H7 (cell line): ENCODE measurements around the gene ZNF385B. TPM values are rescaled to one million over a fixed set of nuclear protein-coding genes. Genes with fewer than 3 reads are reported as not detected.

Source experiments
- DNase-seq: peaks from one replicate; pipeline ENCODE4 v3.0.0; 2012
- H3K27me3 ChIP-seq: 2 replicates; pipeline ENCODE4 v1.6.0; 2011; ENCODE audit warnings: mild to moderate bottlenecking, low read length; ENCODE audit not compliant: control insufficient read depth, insufficient read depth
- H3K36me3 ChIP-seq: replicated peaks from 2 replicates; pipeline ENCODE4 v1.5.1; 2011; ENCODE audit warnings: low read length; ENCODE audit not compliant: control insufficient read depth, insufficient read depth
- H3K4me3 ChIP-seq: 2 replicates; pipeline ENCODE4 v1.5.1; 2011; ENCODE audit warnings: low read depth, mild to moderate bottlenecking, control low read depth, low read length, moderate library complexity; ENCODE audit not compliant: insufficient read depth
- total RNA-seq: library from RNA; depleted of rRNA; stranded (reverse); fragments of >200 nt; shearing (Covaris generic); gene quantifications from 2 replicates; pipeline ENCODE4 v1.2.3, GENCODE V29; 2014

Gene ZNF385B
- total RNA-seq, 1 experiment from 2014 or later = 0.90 TPM

DNA sequence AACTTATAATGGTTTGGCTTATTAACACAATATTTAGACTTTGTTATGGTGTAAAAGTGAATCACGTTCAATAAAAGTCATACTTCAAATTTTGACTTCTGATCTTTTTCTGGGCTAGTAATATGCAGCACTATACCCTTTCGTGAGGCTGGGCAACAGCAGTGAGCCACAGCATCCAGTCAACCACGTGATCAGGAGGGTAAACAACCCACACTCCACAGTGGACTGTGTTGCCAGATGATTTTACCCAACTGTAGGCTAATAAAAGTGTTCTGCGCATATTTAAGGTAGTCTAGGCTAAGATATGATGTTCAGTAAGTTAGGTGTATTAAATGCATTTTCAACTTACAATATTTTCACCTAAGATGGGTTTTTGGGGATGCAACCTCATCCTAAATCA lies 148.6 kb downstream of the ZNF385B start:
- Histone ChIP-seq H3K36me3 (no peaks in the 10 kb centered on the region), H3K4me3 (no peak overlapping the region), H3K27me3 (no peaks in the 10 kb centered on the region)
- DNase-seq = no peak

DNA sequence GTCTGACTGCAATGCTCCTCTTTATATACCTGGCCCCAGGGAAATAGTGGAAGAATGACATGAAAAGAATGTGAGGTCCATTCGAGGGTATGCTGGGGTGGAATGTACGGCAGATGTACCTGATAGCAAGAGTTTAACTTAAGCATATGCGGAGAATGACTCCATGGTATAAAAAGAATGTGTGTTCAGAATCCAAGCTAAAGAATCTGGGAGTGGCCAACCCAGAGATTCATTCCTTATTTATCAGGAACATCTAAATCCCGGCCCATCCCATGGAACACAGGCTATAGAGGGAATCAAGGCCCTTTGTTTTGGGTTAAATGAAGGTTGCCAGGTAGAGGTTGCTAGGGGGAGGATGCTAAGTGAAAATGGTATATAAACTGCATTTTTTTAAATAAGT lies 150.0 kb downstream of the ZNF385B start:
- DNase-seq = no peak
- H3K4me3 ChIP-seq = no peak overlapping the region
- no peaks in the 10 kb centered on the region for H3K36me3 ChIP-seq
- H3K27me3 ChIP-seq = no peaks in the 10 kb centered on the region

DNA sequence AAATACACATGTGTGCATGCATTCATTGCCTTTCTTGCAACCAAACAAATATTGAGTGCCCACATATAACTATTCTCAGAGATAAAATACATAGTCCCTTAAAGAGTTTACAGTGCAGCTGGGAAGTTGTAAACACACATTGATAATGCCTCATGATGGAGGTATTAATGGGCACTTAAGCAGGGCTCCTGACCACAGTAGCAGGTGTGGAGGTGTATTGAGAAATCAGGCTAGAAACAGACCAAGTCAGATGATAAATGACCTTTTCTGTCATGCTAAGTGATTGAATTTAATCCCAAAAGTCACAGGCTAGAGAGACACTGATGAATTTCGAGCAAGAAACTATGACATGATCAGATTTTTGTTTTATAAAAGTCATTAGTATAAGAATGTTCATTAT lies 157.7 kb downstream of the ZNF385B start:
- Histone ChIP-seq H3K36me3 (no peaks in the 10 kb centered on the region), H3K27me3 (no peaks in the 10 kb centered on the region), H3K4me3 (no peak overlapping the region)
- DNase-seq = no peak

DNA sequence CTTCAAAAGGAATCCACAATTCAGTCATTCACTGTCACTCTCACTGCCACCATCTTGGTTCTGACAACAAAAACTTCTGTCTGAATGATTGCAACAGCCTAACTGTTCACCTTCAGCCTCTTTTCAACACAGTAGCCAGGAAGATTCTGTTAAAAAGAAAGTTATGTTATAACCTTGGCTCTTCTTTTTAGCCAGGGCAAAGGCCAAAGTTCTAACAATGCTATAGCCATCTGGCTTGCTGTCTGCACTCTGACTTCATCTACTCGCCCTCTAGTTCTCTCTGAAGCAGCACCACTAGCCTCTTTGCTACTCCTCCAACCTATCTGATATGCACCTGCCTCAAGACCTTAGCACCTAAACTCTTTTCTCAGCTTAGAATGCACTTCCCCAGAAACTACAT lies 158.5 kb downstream of the ZNF385B start:
- Histone ChIP-seq H3K36me3 (no peaks in the 10 kb centered on the region), H3K4me3 (no peak overlapping the region), H3K27me3 (no peaks in the 10 kb centered on the region)
- no peak for DNase-seq

DNA sequence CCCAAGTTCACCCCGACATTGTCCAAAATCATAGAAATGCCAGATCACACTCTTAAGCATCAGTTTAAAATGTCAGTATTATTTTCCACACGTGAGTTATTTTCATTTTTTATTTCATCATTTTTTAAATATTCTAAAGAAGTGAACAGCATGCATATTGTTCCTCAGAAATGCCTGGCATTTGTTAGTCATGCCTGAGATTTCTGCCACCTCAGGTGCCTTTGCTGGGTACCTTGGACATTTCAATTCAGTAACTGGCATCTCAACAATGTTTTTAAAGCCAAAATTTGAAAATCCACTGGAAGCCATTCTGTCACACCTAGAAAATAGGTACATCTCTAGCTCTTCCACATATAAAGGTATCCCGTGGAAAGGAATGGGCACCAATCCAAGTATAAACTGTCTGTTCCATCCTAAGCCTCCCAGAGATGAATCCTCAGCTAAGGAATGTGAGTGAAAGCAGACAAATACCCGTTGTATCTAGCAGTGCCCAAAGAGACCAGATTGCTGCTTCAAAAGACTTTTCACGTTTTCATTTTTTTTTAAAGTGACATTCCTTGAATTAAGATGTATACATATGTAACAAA lies 159.8 kb downstream of the ZNF385B start:
- no peaks in the 10 kb centered on the region for H3K27me3 ChIP-seq
- no peak overlapping the region for H3K4me3 ChIP-seq
- no peak for DNase-seq
- H3K36me3 ChIP-seq = no peaks in the 10 kb centered on the region

DNA sequence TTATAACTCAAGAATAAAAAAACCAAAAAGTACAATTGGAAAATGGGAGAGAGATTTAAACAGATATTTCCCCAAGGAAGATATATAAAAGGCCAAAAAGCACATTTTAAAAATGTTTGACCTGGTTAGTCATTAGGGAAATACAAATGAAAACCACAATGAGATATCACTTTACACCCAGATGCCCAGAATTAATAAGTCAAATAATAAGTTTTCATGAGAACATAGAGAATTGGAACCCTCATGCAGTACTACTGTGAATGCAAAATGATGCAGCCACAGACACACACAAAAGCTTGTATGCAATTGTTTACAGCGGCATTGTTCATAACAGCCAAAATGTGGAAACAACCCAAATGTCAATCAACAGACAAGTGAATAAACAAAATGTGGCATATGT lies 165.9 kb downstream of the ZNF385B start:
- Histone ChIP-seq H3K4me3 (no peak overlapping the region), H3K27me3 (no peaks in the 10 kb centered on the region), H3K36me3 (no peaks in the 10 kb centered on the region)
- DNase-seq = no peak

DNA sequence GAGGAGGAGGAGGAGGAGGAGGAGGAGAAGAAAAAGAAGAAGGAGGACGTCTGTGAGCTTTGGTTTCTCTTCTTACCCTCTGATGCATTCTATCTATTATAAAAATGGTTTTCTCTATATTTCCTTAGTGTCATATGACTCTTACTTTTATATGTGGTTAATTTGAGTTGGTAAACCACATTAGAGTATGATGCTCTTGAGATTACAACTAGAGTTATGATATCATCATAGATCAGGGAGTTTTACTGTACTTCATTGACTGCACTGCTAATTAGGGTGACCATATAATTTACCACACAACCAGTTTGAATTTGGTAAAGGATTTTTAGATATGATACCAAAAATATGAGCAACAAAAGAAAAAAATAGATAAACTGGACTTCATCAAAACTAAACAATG lies 166.4 kb downstream of the ZNF385B start:
- H3K4me3 ChIP-seq = no peak overlapping the region
- no peaks in the 10 kb centered on the region for H3K36me3 ChIP-seq
- H3K27me3 ChIP-seq = no peaks in the 10 kb centered on the region
- no peak for DNase-seq

DNA sequence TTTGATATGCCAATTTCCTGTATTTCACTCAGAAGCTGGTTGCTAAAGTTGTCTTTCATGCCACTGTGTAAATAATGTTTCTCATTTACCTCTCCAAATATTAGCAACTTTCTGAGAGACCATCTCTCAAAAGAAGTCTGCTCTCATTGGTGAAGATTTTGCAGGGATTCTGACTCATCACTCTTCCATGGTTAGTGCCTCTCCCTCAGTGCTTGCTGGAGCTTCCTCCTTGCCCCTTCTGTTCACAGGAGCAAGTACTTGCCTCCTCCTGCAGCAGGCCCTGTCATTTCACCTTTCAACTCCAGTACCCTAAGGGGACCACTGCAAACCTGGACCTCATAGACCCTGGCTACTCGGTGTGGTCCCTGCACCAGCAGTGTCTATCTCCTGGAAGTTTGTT lies 168.8 kb downstream of the ZNF385B start:
- H3K36me3 ChIP-seq = no peaks in the 10 kb centered on the region
- H3K27me3 ChIP-seq = no peaks in the 10 kb centered on the region
- H3K4me3 ChIP-seq = no peak overlapping the region
- no peak for DNase-seq

DNA sequence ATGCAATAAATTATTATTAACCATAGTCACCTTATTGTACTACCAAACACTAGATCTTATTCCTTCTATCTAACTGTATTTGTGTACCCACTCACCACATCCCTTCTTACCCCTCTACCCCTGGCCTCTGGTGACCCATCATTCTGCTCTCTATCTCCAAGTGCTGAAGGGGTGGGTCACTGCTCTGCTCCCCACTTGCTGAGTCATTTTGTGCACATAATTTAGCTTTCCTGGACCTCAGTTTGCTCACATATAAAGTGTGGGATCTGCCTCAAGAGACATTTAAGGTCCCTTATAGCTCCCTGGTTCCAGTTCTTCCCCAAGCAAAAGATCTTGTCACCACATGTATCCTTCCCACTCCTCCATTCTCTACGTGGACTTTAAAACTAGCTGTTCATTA lies 169.4 kb downstream of the ZNF385B start:
- no peak for DNase-seq
- Histone ChIP-seq H3K36me3 (no peaks in the 10 kb centered on the region), H3K27me3 (no peaks in the 10 kb centered on the region), H3K4me3 (no peak overlapping the region)

DNA sequence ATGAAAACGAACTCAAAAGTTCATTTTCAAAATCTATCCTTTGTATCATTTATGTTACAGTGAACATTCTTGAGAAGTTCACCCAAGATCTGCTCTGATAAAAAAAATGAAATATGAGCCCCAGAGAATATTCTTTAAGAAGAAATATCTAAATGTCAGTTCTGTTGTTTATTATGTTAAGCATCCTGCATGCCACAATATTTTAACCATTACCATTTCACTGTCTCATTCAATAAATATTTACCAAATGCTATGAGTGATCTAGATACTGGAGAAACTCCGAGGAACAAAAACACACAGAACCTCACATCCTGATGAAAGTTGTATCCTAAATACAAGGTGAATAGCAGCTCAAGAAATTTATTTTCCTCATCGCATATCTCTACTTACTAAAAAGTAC lies 170.2 kb downstream of the ZNF385B start:
- DNase-seq = no peak
- Histone ChIP-seq H3K4me3 (no peak overlapping the region), H3K36me3 (no peaks in the 10 kb centered on the region), H3K27me3 (no peaks in the 10 kb centered on the region)

DNA sequence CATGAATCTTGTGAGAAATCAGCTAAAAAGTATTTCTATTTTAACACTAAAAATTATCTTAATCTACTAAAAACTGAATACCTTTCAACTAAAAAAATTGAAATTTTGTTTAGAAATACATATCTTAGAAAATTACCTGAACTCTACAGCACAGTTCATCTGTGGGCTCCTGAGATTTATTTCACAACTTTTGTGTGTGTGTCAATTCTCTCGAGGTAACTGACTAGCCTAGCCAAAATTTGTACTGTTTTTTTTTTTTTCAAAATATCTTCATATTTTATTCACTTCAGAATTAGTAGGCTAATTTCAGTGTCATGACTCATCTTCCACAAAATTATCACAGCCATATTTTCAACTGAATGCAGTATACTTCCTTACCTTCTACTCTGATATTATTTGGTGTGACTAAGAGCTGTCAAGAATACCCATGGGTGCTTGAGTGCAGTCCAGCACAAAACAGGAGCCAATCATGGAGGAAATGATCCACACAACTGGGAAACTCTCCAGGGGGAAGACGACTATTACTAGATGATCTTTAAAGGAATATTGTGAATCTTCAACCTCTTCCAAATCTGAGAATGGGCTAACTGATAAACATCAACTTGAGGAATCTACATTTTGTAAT lies 174.6 kb downstream of the ZNF385B start:
- no peaks in the 10 kb centered on the region for H3K27me3 ChIP-seq
- no peak overlapping the region for H3K4me3 ChIP-seq
- H3K36me3 ChIP-seq = no peaks in the 10 kb centered on the region
- no peak for DNase-seq

DNA sequence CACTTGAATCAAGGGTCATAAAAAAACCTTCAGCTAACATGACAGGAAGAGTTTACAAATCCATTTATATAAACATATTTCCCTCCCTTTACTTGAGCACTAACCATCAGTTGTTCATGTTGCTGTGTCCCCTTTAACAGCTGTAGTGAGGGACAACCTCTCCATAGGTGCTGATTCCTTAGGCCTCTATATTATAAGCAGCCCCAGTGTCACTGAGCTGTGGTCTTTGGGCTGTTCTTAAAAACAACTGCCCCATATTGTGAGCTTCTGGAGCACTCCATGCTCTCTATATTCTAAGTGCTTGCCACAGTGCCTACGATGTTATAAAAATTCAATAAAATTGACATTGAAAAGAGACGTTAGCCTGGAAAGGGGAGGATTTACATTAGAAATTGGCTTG lies 175.3 kb downstream of the ZNF385B start:
- no peak overlapping the region for H3K4me3 ChIP-seq
- no peak for DNase-seq
- no peaks in the 10 kb centered on the region for H3K27me3 ChIP-seq
- no peaks in the 10 kb centered on the region for H3K36me3 ChIP-seq

DNA sequence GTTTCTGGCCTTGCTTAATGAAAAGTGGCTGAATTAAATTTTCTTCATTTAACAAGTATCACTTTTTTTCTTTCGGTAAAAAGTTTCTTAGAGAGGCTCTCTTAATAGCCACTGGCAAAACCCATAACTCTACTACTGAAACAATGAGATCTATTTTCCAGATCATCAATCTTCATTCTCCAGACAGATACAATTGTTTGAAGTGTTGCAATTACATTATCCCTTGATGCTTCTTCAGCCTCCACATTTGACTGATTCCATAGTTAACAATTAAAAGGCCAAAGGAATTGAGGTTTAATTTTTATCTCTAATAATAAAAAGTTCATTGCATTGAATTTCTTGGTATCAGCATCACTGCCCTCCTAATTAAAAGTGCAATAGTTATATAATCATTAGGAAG lies 176.3 kb downstream of the ZNF385B start:
- H3K27me3 ChIP-seq = no peaks in the 10 kb centered on the region
- H3K4me3 ChIP-seq = no peak overlapping the region
- no peak for DNase-seq
- H3K36me3 ChIP-seq = no peaks in the 10 kb centered on the region

DNA sequence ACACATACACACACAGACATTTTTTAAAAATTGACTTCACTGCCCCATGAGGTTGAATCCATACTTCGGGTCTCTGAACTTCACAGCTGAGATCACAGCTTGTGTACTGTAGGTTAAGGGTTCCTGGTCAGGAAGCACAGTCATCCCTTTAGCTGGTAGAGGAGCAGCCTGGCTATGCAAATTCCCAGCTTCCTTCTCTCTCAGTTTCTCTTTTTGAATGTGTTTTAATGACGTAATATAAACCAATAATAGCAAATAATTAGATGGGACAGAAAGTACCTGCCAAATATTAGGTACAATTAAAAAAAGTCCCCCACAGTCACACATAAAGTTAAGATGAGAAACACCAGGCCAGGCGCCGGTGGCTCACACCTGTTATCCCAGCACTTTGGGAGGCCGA lies 178.7 kb downstream of the ZNF385B start:
- H3K36me3 ChIP-seq = no peaks in the 10 kb centered on the region

DNA sequence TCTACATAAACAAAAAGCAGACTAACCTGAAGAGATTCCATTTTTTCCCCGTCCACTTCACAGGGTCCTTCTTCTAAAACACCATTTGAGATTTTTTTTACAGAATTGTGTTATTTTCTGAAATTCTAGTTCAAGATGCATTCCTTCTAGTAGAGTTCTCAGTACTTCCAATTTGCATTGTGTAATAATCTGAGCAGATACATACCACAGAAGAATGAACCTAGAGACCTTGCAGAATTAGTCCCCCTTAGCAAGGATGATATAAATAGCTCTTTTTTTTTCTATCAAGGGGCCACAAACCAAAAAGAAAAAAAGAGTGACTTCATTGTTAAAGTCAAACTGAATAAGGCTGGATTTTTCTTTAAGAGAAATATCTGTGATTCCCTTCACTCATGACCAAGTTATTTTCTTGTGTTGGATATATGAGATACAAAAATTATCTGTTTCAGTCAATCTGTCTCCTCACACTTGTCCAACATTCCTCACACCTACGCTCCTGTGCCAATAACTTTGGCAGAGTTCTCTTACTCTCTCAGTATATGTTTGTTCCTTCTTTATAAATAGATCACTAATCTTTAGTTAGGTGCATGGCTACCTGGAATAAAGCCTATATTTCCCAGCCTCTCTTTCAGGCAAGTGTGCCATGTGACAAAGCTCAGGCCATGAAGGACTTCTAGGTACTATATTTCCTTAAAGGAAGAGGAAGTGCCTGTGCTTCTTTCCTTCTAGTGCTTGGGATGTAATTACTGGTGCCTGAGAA lies 183.5 kb downstream of the ZNF385B start:
- H3K4me3 ChIP-seq = no peak overlapping the region
- H3K36me3 ChIP-seq = no peaks in the 10 kb centered on the region
- no peaks in the 10 kb centered on the region for H3K27me3 ChIP-seq
- no peak for DNase-seq

More for the DNA sequence above, 178.7 kb downstream of the ZNF385B start:
- Histone ChIP-seq H3K27me3 (no peaks in the 10 kb centered on the region), H3K4me3 (no peak overlapping the region)
- no peak for DNase-seq
